Progenitor cell of endocrine pancreas (in vitro differentiated cells): ENCODE measurements around the gene ZFPM1. TPM values are rescaled to one million over a fixed set of nuclear protein-coding genes. Genes with fewer than 3 reads are reported as not detected.

Experiments
- DNase-seq: peaks from one replicate; pipeline ENCODE4 v3.0.0; 2021; ENCODE audit warnings: low spot score; ENCODE audit not compliant: unreplicated experiment
- H3K27ac Mint-ChIP-seq: 2 replicates; pipeline ENCODE4 v1.8.0; 2021; ENCODE audit warnings: mild to moderate bottlenecking, moderate library complexity, mixed read lengths
- H3K27me3 Mint-ChIP-seq: 2 replicates; pipeline ENCODE4 v1.8.0; 2021; ENCODE audit warnings: mixed read lengths
- H3K36me3 Mint-ChIP-seq: 2 replicates; pipeline ENCODE4 v1.8.0; 2022; ENCODE audit warnings: mixed read lengths; ENCODE audit not compliant: insufficient read depth
- H3K4me1 Mint-ChIP-seq: 2 replicates; pipeline ENCODE4 v1.8.0; 2021; ENCODE audit warnings: low read depth, mixed read lengths
- H3K4me3 Mint-ChIP-seq: 2 replicates; pipeline ENCODE4 v1.8.0; 2021; ENCODE audit warnings: low read depth, mild to moderate bottlenecking, moderate library complexity, mixed read lengths
- H3K9me3 Mint-ChIP-seq: 2 replicates; pipeline ENCODE4 v1.8.0; 2021; ENCODE audit warnings: low read depth, mixed read lengths
- total RNA-seq: library from RNA; stranded (reverse); gene quantifications from 2 replicates; pipeline ENCODE4 v1.2.1, GENCODE V29; 2021
- TF ChIP-seq, protein P1 (sequence below): fragments of 200-600 bp; sonication (generic); IDR thresholded peaks from one replicate; pipeline ENCODE4 v1.5.0; 2021; ENCODE audit warnings: antibody characterized with exemption, mild to moderate bottlenecking; ENCODE audit not compliant: unreplicated experiment

Gene ZFPM1
- total RNA-seq, 1 donor from 2014 or later = 90.6 TPM

DNA sequence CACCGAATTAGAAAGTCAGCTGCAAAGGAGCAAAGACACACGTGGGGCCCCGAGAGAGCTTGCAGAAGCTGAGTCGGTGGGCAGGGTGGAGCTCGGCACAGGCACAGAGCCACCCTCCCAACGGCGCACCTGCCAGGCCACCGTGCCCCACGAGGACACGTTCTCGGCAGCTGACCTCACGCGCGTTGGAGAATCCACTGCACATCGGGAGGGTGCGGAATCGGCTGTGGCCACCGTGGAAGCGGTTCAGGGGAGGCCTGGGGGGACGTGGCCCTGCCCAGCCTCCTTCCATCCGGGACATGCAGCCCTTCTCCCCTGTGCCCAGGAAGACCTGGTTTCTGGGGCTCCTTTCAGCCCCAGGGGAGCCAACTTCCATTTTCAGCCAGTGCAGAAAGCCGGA lies 20.9 kb upstream of the ZFPM1 start:
- H3K36me3 Mint-ChIP-seq = no peaks in the 10 kb centered on the region
- no peak overlapping the region for H3K27ac Mint-ChIP-seq
- H3K27me3 Mint-ChIP-seq = peaks cover 17% of the 10 kb centered on the region
- TF ChIP-seq, protein P1, sequence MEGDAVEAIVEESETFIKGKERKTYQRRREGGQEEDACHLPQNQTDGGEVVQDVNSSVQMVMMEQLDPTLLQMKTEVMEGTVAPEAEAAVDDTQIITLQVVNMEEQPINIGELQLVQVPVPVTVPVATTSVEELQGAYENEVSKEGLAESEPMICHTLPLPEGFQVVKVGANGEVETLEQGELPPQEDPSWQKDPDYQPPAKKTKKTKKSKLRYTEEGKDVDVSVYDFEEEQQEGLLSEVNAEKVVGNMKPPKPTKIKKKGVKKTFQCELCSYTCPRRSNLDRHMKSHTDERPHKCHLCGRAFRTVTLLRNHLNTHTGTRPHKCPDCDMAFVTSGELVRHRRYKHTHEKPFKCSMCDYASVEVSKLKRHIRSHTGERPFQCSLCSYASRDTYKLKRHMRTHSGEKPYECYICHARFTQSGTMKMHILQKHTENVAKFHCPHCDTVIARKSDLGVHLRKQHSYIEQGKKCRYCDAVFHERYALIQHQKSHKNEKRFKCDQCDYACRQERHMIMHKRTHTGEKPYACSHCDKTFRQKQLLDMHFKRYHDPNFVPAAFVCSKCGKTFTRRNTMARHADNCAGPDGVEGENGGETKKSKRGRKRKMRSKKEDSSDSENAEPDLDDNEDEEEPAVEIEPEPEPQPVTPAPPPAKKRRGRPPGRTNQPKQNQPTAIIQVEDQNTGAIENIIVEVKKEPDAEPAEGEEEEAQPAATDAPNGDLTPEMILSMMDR = no peak
- no peak overlapping the region for H3K4me3 Mint-ChIP-seq
- no peak for DNase-seq
- no peaks in the 10 kb centered on the region for H3K4me1 Mint-ChIP-seq
- no peaks in the 10 kb centered on the region for H3K9me3 Mint-ChIP-seq

DNA sequence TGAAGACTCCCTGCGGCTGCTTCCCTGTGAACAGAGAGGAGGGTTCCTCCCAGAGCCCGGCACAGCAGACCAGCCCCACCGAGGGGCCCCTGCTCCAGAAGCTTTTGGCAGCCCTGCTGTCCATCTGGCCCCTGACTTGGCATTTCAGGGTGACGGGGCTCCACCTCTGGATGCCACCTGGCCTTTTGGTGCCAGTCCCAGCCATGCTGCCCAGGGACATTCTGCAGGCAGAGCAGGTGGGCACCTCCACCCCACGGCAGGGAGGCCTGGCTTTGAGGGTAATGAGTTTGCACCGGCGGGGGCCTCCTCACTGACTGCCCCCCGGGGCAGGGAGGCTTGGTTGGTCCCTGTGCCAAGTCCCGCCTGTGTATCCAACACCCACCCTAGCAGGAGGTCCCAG lies 20.3 kb upstream of the ZFPM1 start:
- no peaks in the 10 kb centered on the region for H3K9me3 Mint-ChIP-seq
- peaks cover 17% of the 10 kb centered on the region for H3K27me3 Mint-ChIP-seq
- no peak overlapping the region for H3K27ac Mint-ChIP-seq
- DNase-seq = no peak
- TF ChIP-seq, protein P1 = no peak
- H3K36me3 Mint-ChIP-seq = no peaks in the 10 kb centered on the region
- H3K4me1 Mint-ChIP-seq = no peaks in the 10 kb centered on the region
- no peak overlapping the region for H3K4me3 Mint-ChIP-seq

DNA sequence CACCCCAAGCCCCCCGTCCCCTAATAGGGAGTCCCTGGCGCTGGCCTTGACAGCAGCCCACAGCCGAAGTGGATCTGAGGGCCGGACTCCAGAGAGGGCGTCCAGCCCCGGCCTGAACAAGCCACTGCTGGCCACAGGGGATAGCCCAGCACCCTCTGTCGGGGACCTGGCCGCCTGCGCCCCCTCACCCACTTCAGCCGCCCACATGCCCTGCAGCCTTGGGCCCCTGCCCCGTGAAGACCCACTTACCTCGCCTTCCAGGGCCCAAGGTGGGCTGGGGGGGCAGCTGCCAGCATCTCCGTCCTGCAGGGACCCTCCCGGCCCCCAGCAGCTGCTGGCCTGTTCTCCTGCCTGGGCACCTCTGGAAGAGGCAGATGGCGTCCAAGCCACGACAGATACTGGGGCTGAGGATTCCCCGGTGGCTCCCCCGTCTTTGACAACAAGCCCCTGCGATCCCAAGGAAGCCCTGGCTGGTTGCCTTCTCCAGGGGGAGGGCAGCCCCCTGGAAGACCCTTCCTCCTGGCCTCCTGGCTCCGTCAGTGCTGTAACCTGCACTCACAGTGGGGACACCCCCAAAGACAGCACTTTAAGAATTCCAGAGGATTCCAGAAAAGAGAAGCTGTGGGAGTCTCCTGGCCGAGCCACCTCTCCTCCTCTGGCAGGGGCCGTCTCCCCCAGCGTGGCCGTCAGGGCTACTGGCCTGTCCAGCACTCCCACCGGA lies 19.3 kb upstream of the ZFPM1 start:
- H3K27ac Mint-ChIP-seq = no peak overlapping the region
- no peaks in the 10 kb centered on the region for H3K36me3 Mint-ChIP-seq
- no peaks in the 10 kb centered on the region for H3K4me1 Mint-ChIP-seq
- no peak overlapping the region for H3K4me3 Mint-ChIP-seq
- peaks cover 20% of the 10 kb centered on the region for H3K27me3 Mint-ChIP-seq
- no peak for DNase-seq
- TF ChIP-seq, protein P1 = no peak
- no peaks in the 10 kb centered on the region for H3K9me3 Mint-ChIP-seq

DNA sequence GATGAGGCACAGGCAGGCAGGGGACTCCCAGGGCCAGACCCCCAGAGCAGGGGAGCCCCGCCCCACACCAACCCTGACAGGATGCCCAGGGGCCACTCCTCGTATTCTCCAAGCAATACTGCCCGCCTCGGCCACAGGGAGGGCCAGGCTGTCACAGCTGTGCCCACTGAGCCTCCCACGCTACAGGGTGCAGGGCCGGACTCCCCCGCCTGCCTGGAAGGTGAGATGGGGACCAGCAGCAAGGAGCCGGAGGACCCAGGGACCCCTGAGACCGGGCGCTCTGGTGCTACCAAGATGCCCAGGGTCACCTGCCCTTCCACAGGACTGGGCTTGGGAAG lies 18.8 kb upstream of the ZFPM1 start:
- Mint-ChIP-seq H3K27me3 (peaks cover 20% of the 10 kb centered on the region), H3K9me3 (no peaks in the 10 kb centered on the region), H3K4me1 (no peaks in the 10 kb centered on the region), H3K27ac (no peak overlapping the region), H3K4me3 (no peak overlapping the region), H3K36me3 (no peaks in the 10 kb centered on the region)
- DNase-seq = no peak
- TF ChIP-seq, protein P1 = no peak

DNA sequence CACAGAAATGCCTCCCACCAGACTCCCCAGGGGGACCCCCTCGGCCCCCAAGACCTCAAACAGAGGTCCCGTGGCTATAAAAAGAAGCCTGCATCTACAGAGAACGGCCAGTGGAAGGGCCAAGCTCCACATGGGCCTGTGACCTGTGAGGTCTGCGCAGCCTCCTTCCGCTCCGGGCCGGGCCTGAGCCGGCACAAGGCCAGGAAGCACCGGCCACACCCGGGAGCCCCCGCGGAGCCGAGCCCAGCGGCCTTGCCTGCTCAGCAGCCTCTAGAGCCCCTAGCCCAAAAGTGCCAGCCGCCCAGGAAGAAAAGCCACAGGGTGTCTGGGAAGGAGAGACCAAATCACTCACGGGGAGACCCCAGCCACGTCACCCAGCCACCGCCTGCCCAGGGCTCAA lies 18.3 kb upstream of the ZFPM1 start:
- Mint-ChIP-seq H3K9me3 (no peaks in the 10 kb centered on the region), H3K27ac (no peak overlapping the region), H3K4me3 (no peak overlapping the region), H3K4me1 (no peaks in the 10 kb centered on the region), H3K27me3 (peaks cover 20% of the 10 kb centered on the region), H3K36me3 (no peaks in the 10 kb centered on the region)
- TF ChIP-seq, protein P1 = no peak
- no peak for DNase-seq
